HG03354 (cell line): Measurements from ENCODE around the gene PROC.

Source experiments
- ATAC-seq: cut with Tn5 transposase; IDR thresholded peaks from one replicate; pipeline ENCODE4 v1.9.1; 2021; ENCODE audit warnings: mild to moderate bottlenecking; ENCODE audit not compliant: unreplicated experiment, poor library complexity, severe bottlenecking

PROC gene

DNA sequence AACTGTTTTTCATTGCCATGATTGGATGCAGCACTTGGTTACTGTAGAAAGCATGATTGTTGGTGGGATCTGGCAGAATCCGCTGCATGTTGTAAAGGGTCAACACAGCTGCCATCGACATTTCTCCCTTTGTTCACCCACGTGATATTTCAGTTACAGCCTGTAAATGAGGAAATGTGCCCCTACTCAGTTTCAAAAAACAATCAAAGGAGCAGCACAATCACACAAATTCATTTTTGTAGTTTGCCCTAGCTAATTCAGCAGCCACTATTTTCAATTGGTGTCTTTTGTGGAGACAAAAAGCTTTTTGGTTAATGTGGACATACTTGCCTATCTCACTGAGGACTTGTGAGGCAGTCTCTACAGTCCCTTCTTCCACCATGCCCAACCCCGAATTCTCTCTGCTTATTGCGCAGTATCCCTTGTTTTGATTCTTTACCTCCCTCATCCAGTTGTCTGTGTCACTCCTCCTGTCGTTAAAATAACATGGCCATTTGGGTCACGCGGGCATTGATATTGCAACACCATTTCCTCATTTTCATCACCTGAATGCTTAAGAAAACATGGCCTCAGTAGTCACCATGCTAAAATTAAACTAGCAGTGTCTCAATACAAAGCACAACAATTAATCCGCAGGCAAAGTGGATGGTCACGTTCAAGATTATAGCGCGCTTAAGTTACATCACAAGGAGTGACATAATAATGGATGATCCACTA is 6.4 kb upstream of the PROC start:
- no peak for ATAC-seq

- ATAC-seq = no peak
Observed at GRCh38 chr2:127413200-127413599, 5.0 kb upstream of the PROC start.

DNA sequence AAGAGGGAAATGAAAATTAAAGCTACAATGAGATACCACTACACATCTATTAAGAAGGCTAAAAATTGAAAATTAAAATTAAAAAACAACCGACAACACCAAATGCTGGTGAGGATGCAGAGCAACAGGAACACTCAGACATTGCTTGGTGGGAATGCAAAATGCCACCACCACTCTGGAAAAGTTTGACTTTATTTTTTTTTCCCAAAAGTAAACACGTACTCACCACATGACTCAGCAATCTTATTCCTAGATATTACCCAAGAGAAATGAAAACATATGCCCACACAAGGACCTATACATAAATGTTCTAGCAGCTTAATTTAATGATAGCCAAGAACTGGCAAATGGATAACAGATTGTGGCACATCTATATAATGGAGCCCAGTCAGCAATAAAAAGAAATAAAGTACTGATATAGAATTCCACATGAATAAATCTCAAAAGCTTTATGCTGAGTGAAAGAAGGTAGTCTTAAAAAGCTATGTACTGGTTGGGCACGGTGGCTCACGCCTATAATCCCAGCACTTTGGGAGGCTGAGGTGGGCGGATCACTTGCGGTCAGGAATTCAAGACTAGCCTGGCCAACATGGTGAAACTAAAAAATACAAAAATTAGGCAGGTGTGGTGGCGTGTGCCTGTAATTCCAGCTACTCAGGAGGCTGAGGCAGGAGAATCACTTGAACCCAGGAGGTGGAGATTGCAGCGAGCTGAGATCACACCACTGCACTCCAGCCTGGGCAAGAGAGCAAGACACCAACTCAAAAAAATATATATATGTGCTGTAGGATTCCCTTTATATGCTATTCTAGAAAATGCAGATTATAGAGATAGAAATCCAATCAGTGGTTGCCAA is 4.2 kb upstream of the PROC start:
- no peak for ATAC-seq

DNA sequence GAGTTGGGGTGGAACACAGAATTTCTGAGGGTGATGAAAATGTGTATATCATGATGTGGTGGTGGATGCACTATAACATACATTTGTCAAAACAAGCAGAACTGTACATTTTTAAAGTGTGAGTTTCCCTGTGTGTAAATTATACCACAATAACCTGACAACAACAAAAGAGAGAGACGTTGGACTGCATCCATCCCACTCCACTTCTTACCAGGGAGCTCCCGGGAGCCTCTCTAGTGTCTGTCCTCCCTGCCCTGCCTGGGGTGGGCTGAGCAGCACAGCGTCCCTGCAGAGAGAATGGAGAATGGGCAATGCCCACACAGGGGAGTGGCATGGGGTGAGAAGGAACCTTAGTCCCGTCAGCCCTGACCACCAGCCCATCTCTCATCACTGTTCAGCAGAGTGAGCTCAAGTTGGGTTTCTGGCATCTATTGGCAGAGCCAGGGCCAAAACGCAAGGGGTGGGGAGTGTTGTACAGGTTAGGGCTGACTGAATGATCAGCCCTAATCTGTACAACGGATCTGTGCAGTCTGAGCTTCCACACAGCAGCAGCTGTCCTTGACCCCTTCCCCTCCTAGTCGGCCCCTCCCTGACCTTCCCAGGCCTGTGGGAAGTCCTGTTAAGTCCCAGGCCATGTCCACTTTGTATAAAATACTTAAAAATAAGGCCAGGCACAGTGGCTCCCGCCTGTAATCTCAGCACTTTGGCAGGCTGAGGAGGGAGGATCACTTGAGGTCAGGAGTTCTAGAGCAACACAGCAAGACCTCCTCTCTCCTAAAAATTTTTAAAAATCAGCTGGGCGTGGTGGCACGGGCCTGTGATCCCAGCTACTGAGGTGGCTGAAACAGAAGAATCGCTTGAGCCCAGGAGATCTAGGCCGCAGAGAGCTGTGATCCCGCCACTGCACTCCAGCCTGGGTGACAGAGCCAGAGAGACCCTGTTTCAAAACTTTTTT is 3.3 kb upstream of the PROC start:
- ATAC-seq = no peak

DNA sequence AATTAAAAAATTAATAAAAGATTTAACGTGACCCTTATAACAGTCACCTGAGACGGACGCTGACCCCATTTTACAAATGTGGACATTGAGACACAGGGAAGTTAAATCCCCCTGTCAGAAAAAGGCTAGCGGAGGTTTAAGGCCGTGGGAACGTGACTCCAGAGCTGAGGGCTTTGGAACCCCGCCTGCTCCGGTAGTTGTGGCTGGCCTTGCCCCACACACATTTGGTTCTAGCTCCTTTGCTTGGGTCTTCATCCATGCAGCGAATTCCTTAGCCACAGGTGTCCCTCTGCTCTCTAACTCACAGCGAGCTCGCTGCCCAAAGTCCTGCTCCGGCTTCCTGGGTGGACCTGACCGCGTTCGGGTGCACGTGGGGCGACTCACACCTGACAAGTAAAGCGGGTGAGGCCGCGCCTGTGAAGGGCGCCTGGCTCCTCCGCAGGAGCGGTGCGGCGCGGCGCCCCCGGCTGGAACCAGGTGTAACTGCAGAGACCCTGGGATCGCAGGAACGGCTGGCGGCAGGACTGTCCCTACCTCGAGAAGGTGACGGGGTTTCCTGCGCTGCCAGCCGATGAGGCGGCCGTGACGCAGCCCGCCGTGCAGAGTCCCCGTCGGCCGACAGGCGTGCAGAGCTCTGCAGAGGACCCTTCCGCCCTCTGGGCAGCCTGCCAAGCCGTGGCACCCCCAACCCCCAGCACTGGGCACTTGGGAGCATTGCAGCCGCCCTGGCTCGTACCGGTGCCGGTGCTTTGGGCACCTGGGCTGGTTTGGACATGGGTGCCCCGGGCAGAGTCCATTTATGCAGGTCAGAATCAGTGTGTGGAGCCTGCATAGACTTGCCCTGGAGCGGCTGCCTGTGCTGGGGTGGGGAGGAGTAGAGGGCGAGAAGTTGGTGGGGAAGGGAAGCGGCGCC is 2.4 kb upstream of the PROC start:
- peak; percentile 86 for ATAC-seq

- peak; percentile 17 for ATAC-seq
Observed at GRCh38 chr2:127416506-127417001, 1.7 kb upstream of the PROC start.

- ATAC-seq = no peak
Observed at GRCh38 chr2:127417406-127417805, 821 bp upstream of the PROC start.

DNA sequence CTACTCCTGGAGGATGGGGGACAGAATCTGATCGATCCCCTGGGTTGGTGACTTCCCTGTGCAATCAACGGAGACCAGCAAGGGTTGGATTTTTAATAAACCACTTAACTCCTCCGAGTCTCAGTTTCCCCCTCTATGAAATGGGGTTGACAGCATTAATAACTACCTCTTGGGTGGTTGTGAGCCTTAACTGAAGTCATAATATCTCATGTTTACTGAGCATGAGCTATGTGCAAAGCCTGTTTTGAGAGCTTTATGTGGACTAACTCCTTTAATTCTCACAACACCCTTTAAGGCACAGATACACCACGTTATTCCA is 844 bp downstream of the PROC start:
- no peak for ATAC-seq

DNA sequence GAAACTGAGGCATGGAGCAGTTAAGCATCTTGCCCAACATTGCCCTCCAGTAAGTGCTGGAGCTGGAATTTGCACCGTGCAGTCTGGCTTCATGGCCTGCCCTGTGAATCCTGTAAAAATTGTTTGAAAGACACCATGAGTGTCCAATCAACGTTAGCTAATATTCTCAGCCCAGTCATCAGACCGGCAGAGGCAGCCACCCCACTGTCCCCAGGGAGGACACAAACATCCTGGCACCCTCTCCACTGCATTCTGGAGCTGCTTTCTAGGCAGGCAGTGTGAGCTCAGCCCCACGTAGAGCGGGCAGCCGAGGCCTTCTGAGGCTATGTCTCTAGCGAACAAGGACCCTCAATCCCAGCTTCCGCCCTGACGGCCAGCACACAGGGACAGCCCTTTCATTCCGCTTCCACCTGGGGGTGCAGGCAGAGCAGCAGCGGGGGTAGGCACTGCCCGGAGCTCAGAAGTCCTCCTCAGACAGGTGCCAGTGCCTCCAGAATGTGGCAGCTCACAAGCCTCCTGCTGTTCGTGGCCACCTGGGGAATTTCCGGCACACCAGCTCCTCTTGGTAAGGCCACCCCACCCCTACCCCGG is 1.3 kb downstream of the PROC start:
- ATAC-seq = no peak

- ATAC-seq = no peak
Observed at GRCh38 chr2:127420039-127420864, 2.0 kb downstream of the PROC start.

DNA sequence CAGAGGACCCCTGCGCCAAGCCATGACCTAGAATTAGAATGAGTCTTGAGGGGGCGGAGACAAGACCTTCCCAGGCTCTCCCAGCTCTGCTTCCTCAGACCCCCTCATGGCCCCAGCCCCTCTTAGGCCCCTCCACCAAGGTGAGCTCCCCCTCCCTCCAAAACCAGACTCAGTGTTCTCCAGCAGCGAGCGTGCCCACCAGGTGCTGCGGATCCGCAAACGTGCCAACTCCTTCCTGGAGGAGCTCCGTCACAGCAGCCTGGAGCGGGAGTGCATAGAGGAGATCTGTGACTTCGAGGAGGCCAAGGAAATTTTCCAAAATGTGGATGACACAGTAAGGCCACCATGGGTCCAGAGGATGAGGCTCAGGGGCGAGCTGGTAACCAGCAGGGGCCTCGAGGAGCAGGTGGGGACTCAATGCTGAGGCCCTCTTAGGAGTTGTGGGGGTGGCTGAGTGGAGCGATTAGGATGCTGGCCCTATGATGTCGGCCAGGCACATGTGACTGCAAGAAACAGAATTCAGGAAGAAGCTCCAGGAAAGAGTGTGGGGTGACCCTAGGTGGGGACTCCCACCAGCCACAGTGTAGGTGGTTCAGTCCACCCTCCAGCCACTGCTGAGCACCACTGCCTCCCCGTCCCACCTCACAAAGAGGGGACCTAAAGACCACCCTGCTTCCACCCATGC is 3.0 kb downstream of the PROC start:
- no peak for ATAC-seq

DNA sequence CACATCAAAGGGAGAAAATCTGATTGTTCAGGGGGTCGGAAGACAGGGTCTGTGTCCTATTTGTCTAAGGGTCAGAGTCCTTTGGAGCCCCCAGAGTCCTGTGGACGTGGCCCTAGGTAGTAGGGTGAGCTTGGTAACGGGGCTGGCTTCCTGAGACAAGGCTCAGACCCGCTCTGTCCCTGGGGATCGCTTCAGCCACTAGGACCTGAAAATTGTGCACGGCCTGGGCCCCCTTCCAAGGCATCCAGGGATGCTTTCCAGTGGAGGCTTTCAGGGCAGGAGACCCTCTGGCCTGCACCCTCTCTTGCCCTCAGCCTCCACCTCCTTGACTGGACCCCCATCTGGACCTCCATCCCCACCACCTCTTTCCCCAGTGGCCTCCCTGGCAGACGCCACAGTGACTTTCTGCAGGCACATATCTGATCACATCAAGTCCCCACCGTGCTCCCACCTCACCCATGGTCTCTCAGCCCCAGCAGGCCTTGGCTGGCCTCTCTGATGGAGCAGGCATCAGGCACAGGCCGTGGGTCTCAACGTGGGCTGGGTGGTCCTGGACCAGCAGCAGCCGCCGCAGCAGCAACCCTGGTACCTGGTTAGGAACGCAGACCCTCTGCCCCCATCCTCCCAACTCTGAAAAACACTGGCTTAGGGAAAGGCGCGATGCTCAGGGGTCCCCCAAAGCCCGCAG is 3.8 kb downstream of the PROC start:
- ATAC-seq = no peak

- ATAC-seq = peak; percentile 59
Observed at GRCh38 chr2:127422559-127423477, 4.6 kb downstream of the PROC start.

GRCh38 chr2:127423478-127423843 is 5.2 kb downstream of the PROC start:
- ATAC-seq = peak; percentile 23

DNA sequence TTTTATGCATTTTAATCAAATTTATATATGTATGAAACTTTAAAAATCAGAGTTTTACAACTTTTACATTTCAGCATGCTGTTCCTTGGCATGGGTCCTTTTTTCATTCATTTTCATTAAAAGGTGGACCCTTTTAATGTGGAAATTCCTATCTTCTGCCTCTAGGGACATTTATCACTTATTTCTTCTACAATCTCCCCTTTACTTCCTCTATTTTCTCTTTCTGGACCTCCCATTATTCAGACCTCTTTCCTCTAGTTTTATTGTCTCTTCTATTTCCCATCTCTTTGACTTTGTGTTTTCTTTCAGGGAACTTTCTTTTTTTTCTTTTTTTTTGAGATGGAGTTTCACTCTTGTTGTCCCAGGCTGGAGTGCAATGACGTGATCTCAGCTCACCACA is 5.7 kb downstream of the PROC start:
- no peak for ATAC-seq
